Heart left ventricle (tissue), 16 donors: ENCODE results near the gene SFRP5. TPM values are rescaled to one million over a fixed set of nuclear protein-coding genes. Genes with fewer than 3 reads are reported as not detected.
A peak's percentile ranks its signal among the peaks of the same experiment; 100 is the strongest.

Experiments
- ATAC-seq, 4 donors: fragments of 200-7000 bp; cut with Tn5 transposase; one replicate each; pipeline ENCODE4 v1.9.1; 2020 to 2022; ENCODE audit warnings: moderate library complexity in 4 of 4, mild to moderate bottlenecking in 3 of 4, moderate number of reproducible peaks in 1 of 4
- DNase-seq, 5 donors: peaks; one replicate each; pipeline ENCODE4 v3.0.0-alpha.2; 2020
- H3K27ac ChIP-seq, 12 donors: fragments of 200-600 bp; sonication (generic) in 4 of 12; one replicate each; pipeline versions ENCODE4 v1.5.0 to v1.8.0; 2016 to 2022; ENCODE audit warnings: mild to moderate bottlenecking in 2 of 12
- H3K27me3 ChIP-seq, 9 donors: fragments of 200-600 bp; sonication (generic) in 2 of 9; one replicate each; pipeline versions ENCODE4 v1.5.1 to v1.8.0; 2016 to 2022; ENCODE audit warnings: mild to moderate bottlenecking in 3 of 9
- H3K36me3 ChIP-seq, 9 donors: fragments of 200-600 bp; sonication (generic) in 2 of 9; one replicate each; pipeline versions ENCODE4 v1.5.0 to v1.8.0; 2018 to 2022; ENCODE audit warnings: mild to moderate bottlenecking in 2 of 9
- H3K4me1 ChIP-seq, 12 donors: fragments of 200-600 bp; sonication (generic) in 4 of 12; one replicate each; pipeline versions ENCODE4 v1.5.0 to v1.8.0; 2016 to 2022; ENCODE audit warnings: mild to moderate bottlenecking in 3 of 12
- H3K4me3 ChIP-seq, 12 donors: fragments of 200-600 bp; sonication (generic) in 4 of 12; one replicate each; pipeline versions ENCODE4 v1.5.0 to v1.8.0; 2017 to 2022; ENCODE audit warnings: mild to moderate bottlenecking in 9 of 12, moderate library complexity in 4 of 12
- H3K9me3 ChIP-seq, 12 donors: fragments of 200-600 bp; sonication (generic) in 4 of 12; one replicate each; pipeline versions ENCODE4 v1.5.0 to v1.8.0; 2016 to 2022; ENCODE audit warnings: mild to moderate bottlenecking in 1 of 12
- POLR2A ChIP-seq, 2 donors: fragments of 450-650 bp; IDR thresholded peaks; one replicate each; pipeline ENCODE4 v1.6.1; 2017; ENCODE audit warnings: antibody characterized with exemption in 2 of 2, mild to moderate bottlenecking in 2 of 2, moderate library complexity in 2 of 2
- WGBS, 4 donors: extraction: QIAGEN DNeasy Blood & Tissue Kit in 2 of 4; methylation state at CpG; one replicate each; pipeline versions ENCODE4 v1.1.5 to v1.1.7; 2013 to 2018; 5-methylcytosine and 5-hydroxymethylcytosine counted together
- intact Hi-C, 10 donors: fragments of 100-400 bp; cut with DNase I; formaldehyde crosslinking; loops; one replicate each; pipeline versions ENCODE4 v1.11.1 to v1.14.2; 2022
- polyA plus RNA-seq, 2 donors: library from polyadenylated mRNA; stranded (reverse); fragments of 200-250 nt; gene quantifications; one replicate each; pipeline ENCODE4 v1.2.3, GENCODE V29; 2013
- total RNA-seq, 9 donors: library from RNA; depleted of rRNA in 2 of 9; stranded (reverse); fragments of >200 nt in 2 of 9; fragmentation: NEBNext Ultra II Directional in 3 of 9; extraction: Animal tissue kit (Norgen Biotek cat#: 25700) in 3 of 9; gene quantifications; one replicate each; pipeline versions ENCODE4 v1.1.0 to v1.2.4, GENCODE V29; 2016 to 2023
- TF ChIP-seq, protein P1 (sequence below), 12 donors: fragments of 200-600 bp; sonication (generic) in 4 of 12; IDR thresholded peaks; one replicate each; pipeline versions ENCODE4 v1.5.0 to v1.8.0; 2018 to 2022; ENCODE audit warnings: antibody characterized with exemption in 12 of 12, mild to moderate bottlenecking in 5 of 12
- donor health status: ischemic (EF 13 %, LVEDD 7.1; RV severe dilation, severe dysfunction).
- donor health status: healthy with polysubstance abuse.
- donor health status: DM: no; HTN: yes; CAD: no.
- donor health status: DM: no; HTN: no; CAD: no.
- donor health status: ischemic (EF 25% LVEDD 6.9; RV normal size, moderate dysfunction).
- donor health status: ischemic (EF 25% LVEDD 5.7; RV mildly dilated, moderate dysfunction).
- donor health status: healthy.
- donor health status: DM: yes; HTN: yes; CAD: no.
- donor health status: ischemic (EF 35%, LVEDD 5.7; RV mildly dilated, moderate dysfunction).
- donor health status: nonischemic (EF 11% LVEDD 7.7; RV severe dilation, severe dysfunction).
- donor health status: DM: yes; HTN: yes; CAD: no.
- donor health status: PGD.
- donor health status: ischemic (EF 29% LVEDD 5.4; RV normal size, mild dysfunction).
- donor health status: nonischemic (EF 23%, LVEDD 6.1; RV moderate dilation, normal function).

The SFRP5 gene
- total and polyA plus RNA-seq, 11 donors, result 0.12 to 3.7 (median 1.3) TPM

DNA sequence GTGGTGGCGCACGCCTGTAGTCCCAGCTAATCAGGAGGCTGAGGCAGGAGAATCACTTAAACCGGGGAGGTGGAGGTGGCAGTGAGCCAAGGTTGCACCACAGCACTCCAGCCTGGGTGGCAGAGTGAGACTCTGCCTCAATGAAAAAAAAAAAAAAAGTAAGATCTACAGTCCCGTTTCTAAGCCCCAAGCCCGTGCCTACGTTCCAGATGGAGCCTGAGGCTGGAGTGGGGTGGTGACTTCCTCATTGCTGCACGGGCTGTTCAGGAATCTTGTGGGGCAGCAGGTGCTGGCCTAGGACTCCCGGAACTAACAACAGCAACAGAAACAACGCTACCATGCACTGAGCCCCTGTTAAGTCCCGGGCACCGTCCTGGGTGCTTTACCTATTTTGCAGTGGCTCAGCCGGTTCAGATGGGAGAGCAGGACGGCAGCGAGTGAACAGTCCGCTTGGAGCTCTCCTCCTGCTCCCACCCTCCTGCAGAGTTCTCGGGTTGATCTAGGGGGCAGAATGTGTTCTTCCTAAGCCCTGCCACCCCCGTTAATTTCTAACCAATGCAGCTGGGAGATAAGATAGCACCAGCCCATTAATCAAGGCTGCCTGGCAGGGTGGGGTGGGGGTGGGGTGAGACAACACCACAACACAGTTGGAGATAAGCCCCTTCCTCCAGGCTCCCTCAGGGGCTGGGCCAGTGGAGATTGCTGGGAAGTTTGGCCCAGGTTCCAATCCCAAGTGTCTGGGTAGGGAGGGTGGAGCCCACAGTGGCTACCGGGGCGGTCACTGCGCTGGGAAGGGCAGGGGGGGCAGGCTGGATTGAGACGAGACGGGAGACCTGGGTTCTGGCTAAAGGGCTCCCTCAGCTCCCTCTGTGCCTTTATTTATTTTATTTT lies 17.0 kb upstream of the SFRP5 start:
- no peaks in the 10 kb centered on the region for H3K9me3 ChIP-seq
- ATAC-seq (peak; percentile 72 to 89 (median 82)), DNase-seq (peak; percentile 39 to 63 (median 55))
- H3K4me1 ChIP-seq, result peaks cover 0 to 21% (median 5%) of the 10 kb centered on the region in 12 donors
- peaks cover 0 to 6% (median 0%) of the 10 kb centered on the region in 9 donors for H3K27me3 ChIP-seq
- 14 to 18% (median 14%) methylated on average over 21 to 22 of the region's 22 CpGs for WGBS, 4 donors
- TF ChIP-seq, protein P1, sequence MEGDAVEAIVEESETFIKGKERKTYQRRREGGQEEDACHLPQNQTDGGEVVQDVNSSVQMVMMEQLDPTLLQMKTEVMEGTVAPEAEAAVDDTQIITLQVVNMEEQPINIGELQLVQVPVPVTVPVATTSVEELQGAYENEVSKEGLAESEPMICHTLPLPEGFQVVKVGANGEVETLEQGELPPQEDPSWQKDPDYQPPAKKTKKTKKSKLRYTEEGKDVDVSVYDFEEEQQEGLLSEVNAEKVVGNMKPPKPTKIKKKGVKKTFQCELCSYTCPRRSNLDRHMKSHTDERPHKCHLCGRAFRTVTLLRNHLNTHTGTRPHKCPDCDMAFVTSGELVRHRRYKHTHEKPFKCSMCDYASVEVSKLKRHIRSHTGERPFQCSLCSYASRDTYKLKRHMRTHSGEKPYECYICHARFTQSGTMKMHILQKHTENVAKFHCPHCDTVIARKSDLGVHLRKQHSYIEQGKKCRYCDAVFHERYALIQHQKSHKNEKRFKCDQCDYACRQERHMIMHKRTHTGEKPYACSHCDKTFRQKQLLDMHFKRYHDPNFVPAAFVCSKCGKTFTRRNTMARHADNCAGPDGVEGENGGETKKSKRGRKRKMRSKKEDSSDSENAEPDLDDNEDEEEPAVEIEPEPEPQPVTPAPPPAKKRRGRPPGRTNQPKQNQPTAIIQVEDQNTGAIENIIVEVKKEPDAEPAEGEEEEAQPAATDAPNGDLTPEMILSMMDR (IDR thresholded peaks at IDR 0.05), result peak in 1 of 12 donors; percentile 11
- TF ChIP-seq POLR2A (IDR thresholded peaks at IDR 0.05), result no peak
- no peaks in the 10 kb centered on the region for H3K36me3 ChIP-seq
- peak overlapping the region in 10 of 12 donors; percentile 5 to 37 (median 24) for H3K4me3 ChIP-seq
- peak overlapping the region in 1 of 12 donors; percentile 33 for H3K27ac ChIP-seq
- intact Hi-C loops, result no loop called here

DNA sequence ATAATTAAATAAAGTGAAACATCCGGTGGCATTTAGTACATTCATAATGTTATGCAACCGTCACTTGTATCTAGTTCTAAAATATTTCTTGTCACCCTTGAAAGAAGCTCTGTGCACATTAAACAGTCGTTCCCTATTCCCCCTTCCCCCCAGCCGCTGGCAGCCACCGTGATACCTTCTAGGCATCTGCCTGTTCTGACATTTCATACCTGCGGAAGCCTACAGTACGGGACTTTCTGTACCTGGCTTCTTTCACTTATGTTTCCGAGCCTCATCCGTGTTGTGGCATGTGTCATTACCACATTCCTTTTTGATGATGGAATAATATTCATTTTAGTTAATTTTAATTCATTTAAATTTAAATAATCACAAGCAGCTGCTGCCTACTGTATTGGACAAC lies 13.9 kb upstream of the SFRP5 start:
- H3K36me3 ChIP-seq, result no peaks in the 10 kb centered on the region
- peaks cover 0 to 3% (median 0%) of the 10 kb centered on the region in 9 donors for H3K27me3 ChIP-seq
- H3K27ac ChIP-seq, result no peak overlapping the region
- no peaks in the 10 kb centered on the region for H3K9me3 ChIP-seq
- DNase-seq (peak in 2 of 5 donors; percentile 5 to 20), ATAC-seq (no peak)
- H3K4me3 ChIP-seq, result no peak overlapping the region
- TF ChIP-seq, protein P1 (IDR thresholded peaks at IDR 0.05), result no peak
- TF ChIP-seq POLR2A (IDR thresholded peaks at IDR 0.05), result no peak
- 76 to 84% (median 81%) methylated on average over 9 of the region's 9 CpGs for WGBS, 4 donors
- peaks cover 4 to 36% (median 17%) of the 10 kb centered on the region in 12 donors for H3K4me1 ChIP-seq
- intact Hi-C loops, result no loop called here

DNA sequence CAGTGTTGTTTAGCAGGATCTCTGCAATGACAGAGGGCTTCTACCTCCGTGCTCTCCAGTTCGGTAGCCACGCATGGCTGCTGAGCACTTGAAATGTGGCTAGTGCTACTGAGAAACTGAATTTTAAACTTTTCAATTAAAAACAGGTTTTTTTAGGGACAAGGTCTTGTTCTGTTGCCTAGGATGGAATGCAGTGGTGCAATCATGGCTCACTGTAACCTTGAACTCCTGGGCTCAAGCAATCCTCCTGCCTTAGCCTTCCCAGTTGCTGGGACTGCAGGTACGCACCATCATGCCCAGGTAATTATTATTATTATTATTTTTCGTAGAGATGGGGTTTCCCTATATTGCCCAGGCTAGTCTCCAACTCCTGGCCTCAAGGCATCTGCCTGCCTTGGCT lies 13.4 kb upstream of the SFRP5 start:
- H3K27ac ChIP-seq, result no peak overlapping the region
- DNase-seq (peak in 1 of 5 donors; percentile 4), ATAC-seq (no peak)
- H3K4me3 ChIP-seq, result no peak overlapping the region
- 90 to 97% (median 95%) methylated on average over 5 of the region's 5 CpGs for WGBS, 4 donors
- TF ChIP-seq, protein P1 (IDR thresholded peaks at IDR 0.05), result no peak
- no peak for TF ChIP-seq POLR2A (IDR thresholded peaks at IDR 0.05)
- H3K27me3 ChIP-seq, result no peaks in the 10 kb centered on the region
- H3K9me3 ChIP-seq, result no peaks in the 10 kb centered on the region
- intact Hi-C loops, result no loop called here
- no peaks in the 10 kb centered on the region for H3K36me3 ChIP-seq
- peaks cover 4 to 41% (median 18%) of the 10 kb centered on the region in 12 donors for H3K4me1 ChIP-seq

DNA sequence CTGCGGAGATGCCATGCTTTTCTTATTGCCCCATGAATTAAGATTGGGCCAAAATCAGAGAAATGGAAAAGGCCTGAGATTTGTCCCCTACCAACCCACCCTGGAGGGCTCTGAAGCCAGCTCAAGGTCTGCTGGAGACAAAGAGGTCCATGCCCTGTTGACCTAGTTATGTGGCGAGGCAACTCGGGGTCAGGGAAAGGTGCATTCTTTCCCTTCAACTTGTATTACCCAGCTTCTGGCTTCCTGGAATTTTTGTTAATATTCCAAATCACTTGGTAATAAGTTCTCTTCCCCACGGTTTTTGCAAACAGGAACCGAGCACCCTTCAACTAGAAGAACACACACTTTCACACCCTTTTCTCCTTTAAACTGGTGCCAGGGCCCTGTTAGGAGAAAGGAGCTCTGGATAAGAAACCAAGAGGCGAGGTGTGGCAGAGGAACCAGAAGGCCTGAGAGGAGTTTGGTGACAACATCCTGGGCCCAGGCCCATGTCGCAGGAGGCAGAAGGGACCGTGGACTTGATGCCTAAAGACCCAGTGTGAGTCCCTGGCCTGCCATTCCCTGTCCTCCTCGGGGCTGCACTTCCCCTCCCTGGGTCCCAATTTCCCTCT lies 12.5 kb upstream of the SFRP5 start:
- H3K9me3 ChIP-seq, result no peaks in the 10 kb centered on the region
- WGBS, 4 donors, result 69 to 74% (median 73%) methylated on average over 9 of the region's 9 CpGs

More for the DNA sequence above, 12.5 kb upstream of the SFRP5 start:
- H3K27me3 ChIP-seq, result no peaks in the 10 kb centered on the region
- H3K4me1 ChIP-seq, result peaks cover 4 to 40% (median 17%) of the 10 kb centered on the region in 12 donors
- H3K36me3 ChIP-seq, result no peaks in the 10 kb centered on the region
- DNase-seq (peak in 2 of 5 donors; percentile 3 to 34), ATAC-seq (no peak)
- TF ChIP-seq, protein P1 (IDR thresholded peaks at IDR 0.05), result no peak
- no peak for TF ChIP-seq POLR2A (IDR thresholded peaks at IDR 0.05)
- intact Hi-C loops, result no loop called here
- H3K27ac ChIP-seq, result no peak overlapping the region
- H3K4me3 ChIP-seq, result no peak overlapping the region
